GM06990 (cell line): ENCODE measurements around the gene SUV39H2.

Source experiments
- DNase-seq: peaks from one replicate; pipeline ENCODE4 v3.0.0-alpha.2; 2011; ENCODE audit not compliant: insufficient read length; ENCODE audit errors: extremely low read depth
- H3K27me3 ChIP-seq: replicated peaks from 2 replicates; pipeline ENCODE4 v1.6.0; 2011; ENCODE audit warnings: low read length; ENCODE audit not compliant: control insufficient read depth, insufficient read depth
- H3K36me3 ChIP-seq: 2 replicates; pipeline ENCODE4 v1.5.1; 2011; ENCODE audit warnings: low read length; ENCODE audit not compliant: control insufficient read depth, insufficient read depth
- H3K4me3 ChIP-seq: replicated peaks from 2 replicates; pipeline ENCODE4 v1.5.1; 2011; ENCODE audit warnings: low read depth, mild to moderate bottlenecking, control low read depth, low read length
- CTCF ChIP-seq: IDR thresholded peaks from 2 replicates; pipeline ENCODE4 v1.5.1; 2011; ENCODE audit warnings: low read length, control low read depth, mild to moderate bottlenecking, inconsistent platforms; ENCODE audit not compliant: insufficient read depth, poor library complexity, severe bottlenecking

The SUV39H2 gene

DNA sequence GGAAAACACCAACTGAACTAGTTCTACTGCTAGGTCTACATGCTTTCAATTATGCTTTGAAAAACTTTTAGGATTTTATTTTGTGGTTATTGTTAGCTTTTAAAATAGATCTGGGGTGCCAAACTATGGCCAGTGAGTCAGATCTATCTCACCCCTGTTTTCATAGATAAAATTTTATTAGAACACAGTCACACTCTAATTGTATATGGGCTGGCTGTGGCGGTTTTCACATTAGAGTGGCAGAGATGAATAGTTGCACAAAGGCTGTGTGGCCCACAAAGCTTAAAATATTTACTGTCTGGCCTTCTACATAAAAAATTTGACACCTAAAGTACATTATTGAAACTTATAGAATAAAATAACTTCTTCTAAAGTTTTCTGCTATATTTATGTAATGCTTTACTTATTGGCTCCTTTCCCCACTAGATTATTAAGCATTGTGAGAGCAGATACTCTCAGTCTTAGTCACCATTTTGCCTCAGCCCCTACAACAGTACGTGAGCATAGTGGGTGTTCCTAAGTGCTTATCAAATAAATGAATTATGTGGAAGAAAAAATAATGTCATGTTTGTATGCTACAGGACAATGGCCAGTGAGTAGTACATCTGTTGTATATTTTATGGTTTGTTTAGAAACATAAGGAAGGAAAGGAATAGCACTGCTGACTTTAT lies 5.4 kb upstream of the SUV39H2 start:
- H3K4me3 ChIP-seq, result no peak overlapping the region
- peak; percentile 15 for DNase-seq
- TF ChIP-seq CTCF, result no peak
- H3K36me3 ChIP-seq, result peaks cover 1% of the 10 kb centered on the region; the same call in 1 of the 2 replicates
- H3K27me3 ChIP-seq, result no peaks in the 10 kb centered on the region

DNA sequence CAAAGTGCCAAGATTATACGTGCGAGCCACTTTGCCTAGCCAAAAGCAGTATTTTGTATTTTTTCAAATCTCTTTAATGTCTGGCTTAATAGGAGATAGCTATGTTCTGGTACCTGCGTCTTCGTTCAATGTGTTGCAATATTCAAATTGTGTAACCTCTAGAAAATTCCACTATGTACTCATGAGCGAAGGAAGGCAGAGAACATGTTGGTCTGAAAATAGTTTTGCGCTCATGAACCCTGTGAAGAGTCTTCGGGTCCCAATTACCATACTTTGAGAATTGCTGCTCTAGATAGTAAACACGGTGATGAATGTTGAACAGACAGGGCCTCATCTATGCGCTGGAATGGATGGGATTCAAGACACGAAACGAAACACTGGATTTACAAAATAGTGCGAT lies 2.7 kb upstream of the SUV39H2 start:
- Histone ChIP-seq H3K4me3 (no peak overlapping the region), H3K36me3 (no peaks in the 10 kb centered on the region), H3K27me3 (no peaks in the 10 kb centered on the region)
- no peak for TF ChIP-seq CTCF
- DNase-seq, result no peak

DNA sequence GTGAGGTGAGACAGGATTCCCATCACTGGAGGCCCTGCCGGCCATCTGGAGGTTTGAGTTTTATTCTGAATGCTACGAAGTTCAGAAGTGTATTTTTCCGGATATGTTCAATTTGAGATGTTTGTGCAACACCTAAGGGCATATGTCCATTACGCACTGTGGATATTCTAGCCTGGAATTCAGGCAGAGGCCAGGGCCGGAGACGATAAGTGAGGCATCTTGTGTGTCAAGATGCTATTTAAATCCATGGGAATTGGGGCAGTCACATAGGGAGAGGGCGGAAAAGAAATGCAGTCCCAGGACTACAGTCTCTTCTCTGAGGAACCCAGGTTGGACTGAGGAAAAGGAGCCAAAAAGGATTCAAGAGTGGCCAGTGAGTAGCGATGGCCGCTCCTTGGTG lies 1.9 kb upstream of the SUV39H2 start:
- H3K27me3 ChIP-seq, result no peaks in the 10 kb centered on the region
- H3K4me3 ChIP-seq, result no peak overlapping the region; the same call in 1 of the 2 replicates
- no peak for TF ChIP-seq CTCF
- H3K36me3 ChIP-seq, result no peaks in the 10 kb centered on the region
- DNase-seq, result no peak

- no peaks in the 10 kb centered on the region; the same call in 1 of the 2 replicates for H3K36me3 ChIP-seq
- no peak for DNase-seq
These were observed 660 bp downstream of the SUV39H2 start for GRCh38 chr10:14879124-14879927.

GRCh38 chr10:14879928-14880193 lies 1.2 kb downstream of the SUV39H2 start:
- DNase-seq, result no peak
- H3K36me3 ChIP-seq, result no peaks in the 10 kb centered on the region; the same call in 1 of the 2 replicates
- H3K27me3 ChIP-seq, result no peaks in the 10 kb centered on the region
- H3K4me3 ChIP-seq, result peak overlapping the region; percentile 90
- no peak for TF ChIP-seq CTCF

More at GRCh38 chr10:14879124-14879927, 660 bp downstream of the SUV39H2 start:
- no peak for TF ChIP-seq CTCF
- Histone ChIP-seq H3K4me3 (peak overlapping the region; percentile 90), H3K27me3 (no peaks in the 10 kb centered on the region)
